NCI-H1694 (cell line): Measurements from ENCODE around the gene PDILT.
"Not testable (repeated sequence)": the region's sequence is repeated elsewhere in the genome, so short reads cannot be mapped to it uniquely, and the experiment has no call there.

Source experiments
- DNase-seq: peaks from one replicate; lab custom pipeline; 2025; lab: John Stamatoyannopoulos, UW

The PDILT gene, protein sequence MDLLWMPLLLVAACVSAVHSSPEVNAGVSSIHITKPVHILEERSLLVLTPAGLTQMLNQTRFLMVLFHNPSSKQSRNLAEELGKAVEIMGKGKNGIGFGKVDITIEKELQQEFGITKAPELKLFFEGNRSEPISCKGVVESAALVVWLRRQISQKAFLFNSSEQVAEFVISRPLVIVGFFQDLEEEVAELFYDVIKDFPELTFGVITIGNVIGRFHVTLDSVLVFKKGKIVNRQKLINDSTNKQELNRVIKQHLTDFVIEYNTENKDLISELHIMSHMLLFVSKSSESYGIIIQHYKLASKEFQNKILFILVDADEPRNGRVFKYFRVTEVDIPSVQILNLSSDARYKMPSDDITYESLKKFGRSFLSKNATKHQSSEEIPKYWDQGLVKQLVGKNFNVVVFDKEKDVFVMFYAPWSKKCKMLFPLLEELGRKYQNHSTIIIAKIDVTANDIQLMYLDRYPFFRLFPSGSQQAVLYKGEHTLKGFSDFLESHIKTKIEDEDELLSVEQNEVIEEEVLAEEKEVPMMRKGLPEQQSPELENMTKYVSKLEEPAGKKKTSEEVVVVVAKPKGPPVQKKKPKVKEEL

DNA sequence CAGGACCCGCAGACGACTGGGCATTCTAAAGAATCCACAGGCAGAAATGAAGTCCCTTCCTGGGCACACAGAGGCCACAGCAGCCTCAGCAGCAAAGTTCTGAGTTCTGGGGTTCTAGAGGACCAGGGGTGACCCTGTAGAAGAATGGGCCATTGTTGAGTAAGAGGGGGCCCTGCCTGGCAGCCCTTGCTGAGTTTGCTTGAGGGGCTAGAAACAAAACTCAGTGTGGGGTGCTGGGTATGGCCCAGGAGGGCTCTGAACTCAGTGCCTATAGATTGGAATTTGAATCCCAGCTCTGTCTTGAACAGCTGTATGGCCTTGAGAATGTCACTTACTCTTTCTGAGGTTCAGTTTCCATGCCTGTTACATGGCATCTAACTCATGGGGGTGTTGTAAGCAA lies at the start of gene PDILT:
TSS of gene PDILT (minus strand) at position 101 of the 400 bp plus-strand sequence. CDS start 5,437 bp downstream, outside the sequence.
- DNase-seq, result no peak

- not testable (repeated sequence) for DNase-seq
Measured at GRCh38 chr16:20453633-20454032, 49.1 kb upstream of the PDILT start.

DNA sequence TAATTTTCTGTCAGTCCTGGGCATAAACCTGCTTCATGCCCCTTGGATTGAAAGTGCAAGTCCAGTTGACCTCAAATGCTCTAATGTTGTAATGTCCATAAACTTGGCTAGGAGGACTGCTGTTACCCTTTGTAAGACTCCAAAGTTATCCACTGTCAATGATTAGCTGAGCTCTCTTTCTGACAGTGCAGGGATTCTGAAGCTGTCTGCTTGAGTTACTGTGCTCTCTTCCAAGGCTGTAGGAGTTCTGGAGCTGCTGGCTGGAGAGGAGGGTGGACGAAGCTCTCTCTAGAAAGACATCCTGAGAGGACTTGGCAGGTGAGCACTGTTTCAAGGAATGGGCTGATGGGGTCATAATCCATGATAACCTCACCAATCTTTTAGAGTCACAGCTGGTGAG lies 46.8 kb upstream of the PDILT start, which contains the start of gene ACSM2A:
TSS of gene ACSM2A (plus strand) at position 158 of the 400 bp plus-strand sequence. CDS start 8,594 bp downstream, outside the sequence.
- not testable (repeated sequence) for DNase-seq

GRCh38 chr16:20446652-20447393 lies 42.3 kb upstream of the PDILT start:
- DNase-seq, result not testable (repeated sequence)

DNA sequence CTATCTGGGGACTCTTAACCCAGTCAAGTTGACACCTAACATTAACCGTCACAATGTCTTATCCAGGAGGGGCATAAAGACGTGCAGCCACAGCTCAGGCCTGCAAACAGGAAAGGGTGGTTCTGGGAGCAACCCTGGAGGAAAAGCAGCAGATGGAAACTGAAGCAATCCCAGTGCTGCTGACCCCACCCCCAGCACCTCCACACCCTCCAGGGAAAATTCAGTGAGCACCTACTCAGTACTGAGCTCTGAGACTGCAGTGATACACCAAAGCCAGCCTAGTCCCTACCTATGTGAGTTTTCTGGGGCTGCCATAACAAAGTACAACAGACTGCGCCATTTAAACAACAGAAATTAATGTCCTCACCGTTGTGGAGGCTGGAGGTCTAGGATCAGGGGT lies 37.3 kb upstream of the PDILT start:
- DNase-seq, result not testable (repeated sequence)

DNA sequence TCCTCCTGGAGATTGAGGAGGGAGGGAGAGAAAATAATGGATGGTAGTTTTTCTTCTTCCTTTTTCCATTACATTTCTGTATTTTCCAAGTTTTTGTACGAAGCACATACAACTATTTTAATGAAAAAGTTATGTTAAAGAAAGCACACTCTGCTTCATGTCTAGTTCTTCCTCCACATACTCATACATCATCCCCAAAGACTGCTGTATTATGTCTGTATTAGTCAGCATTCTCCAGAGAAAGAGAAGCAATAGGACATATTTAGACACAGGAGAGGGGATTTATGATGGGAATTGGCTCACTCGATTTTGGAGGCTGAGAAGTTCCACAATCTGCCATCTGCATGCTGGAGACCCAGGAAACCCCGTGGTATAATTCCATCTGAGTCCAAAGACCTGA lies 36.7 kb upstream of the PDILT start:
- no peak for DNase-seq

DNA sequence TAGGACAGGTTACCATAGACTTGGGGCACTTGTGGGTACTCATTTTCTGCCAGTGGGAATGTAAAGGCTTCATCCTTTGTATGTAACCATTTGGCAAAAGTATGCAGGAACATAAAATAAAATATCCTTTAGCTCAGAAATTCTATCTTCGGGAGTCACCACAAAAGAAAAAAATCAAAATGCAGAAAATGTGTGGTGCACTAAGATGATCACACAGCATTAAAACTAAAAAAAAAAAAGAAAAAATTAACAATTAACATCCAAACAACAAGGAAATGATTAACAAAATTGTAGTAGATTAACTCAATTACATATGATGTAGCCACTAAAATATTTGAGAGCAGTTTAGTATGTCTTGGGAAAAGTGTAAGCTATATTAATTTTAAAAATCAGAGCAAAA lies 36.2 kb upstream of the PDILT start:
- not testable (repeated sequence) for DNase-seq

- not testable (repeated sequence) for DNase-seq
Measured at GRCh38 chr16:20439820-20440231, 35.3 kb upstream of the PDILT start.

- not testable (repeated sequence) for DNase-seq
Measured at GRCh38 chr16:20438950-20439349, 34.4 kb upstream of the PDILT start.

GRCh38 chr16:20430948-20431347 lies 26.4 kb upstream of the PDILT start:
- no peak for DNase-seq

GRCh38 chr16:20430480-20430879 lies 25.9 kb upstream of the PDILT start:
- DNase-seq, result not testable (repeated sequence)

DNA sequence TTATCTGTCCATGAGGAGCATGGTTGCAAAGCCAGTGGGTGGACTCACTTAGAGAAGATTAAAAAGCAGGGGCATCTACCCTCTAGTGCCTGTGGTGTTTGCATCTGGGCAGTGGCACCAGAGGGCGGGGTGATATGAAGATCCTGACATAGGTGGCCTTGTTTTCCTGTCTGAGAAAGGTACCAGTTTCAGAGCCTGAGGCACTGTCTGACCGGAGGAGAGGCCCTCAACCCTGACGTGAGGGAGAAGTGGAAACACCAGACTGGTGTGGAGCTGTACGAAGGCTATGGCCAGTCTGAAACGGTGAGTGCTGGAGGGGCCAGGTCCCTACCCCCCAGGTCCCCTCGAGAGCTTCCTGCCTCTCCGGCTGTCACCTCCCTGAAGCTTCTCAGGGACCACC lies 25.0 kb upstream of the PDILT start:
- DNase-seq, result not testable (repeated sequence)

DNA sequence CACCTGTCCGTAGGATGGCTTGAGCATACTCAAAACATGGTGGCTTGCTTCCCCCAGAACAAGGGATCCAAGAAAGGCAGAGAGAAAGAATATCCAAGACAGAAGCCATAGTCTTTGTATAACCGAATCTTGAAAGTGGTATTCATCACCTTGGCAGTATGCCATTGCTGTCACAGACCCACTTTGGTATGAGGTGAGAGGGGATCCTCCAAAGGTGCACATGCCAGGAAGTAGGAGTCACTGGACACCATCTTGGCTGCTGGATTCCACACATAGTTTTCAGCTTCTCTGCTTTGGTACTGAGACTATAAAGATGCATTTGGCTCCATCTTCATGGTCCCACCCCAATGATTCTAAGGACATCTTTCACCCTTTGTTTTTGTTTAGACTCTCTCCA lies 22.9 kb upstream of the PDILT start:
- DNase-seq, result not testable (repeated sequence)

DNA sequence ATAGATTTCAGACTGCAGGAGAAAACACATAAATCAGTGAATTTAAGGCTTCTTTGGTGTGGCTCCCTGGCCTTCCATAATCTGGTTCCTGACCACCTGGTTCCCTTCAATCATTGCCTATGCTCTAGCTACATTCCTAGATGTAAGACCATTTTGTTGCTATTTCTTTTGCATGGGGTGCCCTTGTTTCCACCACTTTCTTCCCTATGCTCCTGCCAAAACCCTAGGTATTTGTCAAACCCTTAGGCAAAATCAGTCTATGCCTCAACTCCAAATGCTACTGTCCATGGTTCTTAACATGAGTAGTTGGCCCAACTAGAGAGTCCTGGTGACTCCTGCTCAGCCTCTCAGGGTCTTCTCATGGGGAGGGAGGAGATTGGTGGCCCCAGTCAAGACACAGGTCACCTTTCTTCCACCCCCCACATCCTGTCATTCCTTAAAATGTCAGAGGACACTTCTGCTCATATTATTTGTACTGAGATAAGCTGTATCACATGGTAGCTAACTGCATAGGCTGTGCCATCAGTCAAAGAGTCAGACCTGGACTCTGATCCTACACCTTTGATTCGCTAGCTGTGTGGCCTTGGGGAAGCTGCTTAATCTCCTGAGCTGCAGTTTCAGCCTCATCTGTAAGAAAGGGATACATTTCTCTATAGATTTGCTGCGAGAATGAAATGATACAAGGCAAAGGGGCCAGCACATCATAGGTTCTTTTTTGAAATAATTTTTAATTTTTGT lies 19.8 kb upstream of the PDILT start:
- DNase-seq, result no peak

DNA sequence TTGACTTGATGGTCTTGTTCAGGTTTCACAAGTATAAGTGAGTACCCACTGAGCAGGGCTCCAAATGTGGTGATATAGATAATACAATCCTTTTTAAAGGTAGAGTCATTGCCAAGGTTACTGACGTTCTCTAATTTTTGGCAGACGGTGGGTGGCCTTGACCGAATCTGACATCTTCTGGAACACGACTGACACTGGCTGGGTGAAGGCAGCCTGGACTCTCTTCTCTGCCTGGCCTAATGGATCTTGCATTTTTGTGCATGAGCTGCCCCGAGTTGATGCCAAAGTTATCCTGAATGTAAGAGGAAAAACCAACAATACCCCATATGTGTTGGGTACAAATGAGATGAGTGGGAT lies 19.2 kb upstream of the PDILT start:
- not testable (repeated sequence) for DNase-seq

- DNase-seq, result not testable (repeated sequence)
Measured at GRCh38 chr16:20421748-20422147, 17.2 kb upstream of the PDILT start.

GRCh38 chr16:20419093-20419492 lies 14.6 kb upstream of the PDILT start:
- DNase-seq, result not testable (repeated sequence)

GRCh38 chr16:20415541-20415940 lies 11.0 kb upstream of the PDILT start:
- DNase-seq, result no peak

GRCh38 chr16:20411055-20411454 lies 6.5 kb upstream of the PDILT start:
- DNase-seq, result no peak

DNA sequence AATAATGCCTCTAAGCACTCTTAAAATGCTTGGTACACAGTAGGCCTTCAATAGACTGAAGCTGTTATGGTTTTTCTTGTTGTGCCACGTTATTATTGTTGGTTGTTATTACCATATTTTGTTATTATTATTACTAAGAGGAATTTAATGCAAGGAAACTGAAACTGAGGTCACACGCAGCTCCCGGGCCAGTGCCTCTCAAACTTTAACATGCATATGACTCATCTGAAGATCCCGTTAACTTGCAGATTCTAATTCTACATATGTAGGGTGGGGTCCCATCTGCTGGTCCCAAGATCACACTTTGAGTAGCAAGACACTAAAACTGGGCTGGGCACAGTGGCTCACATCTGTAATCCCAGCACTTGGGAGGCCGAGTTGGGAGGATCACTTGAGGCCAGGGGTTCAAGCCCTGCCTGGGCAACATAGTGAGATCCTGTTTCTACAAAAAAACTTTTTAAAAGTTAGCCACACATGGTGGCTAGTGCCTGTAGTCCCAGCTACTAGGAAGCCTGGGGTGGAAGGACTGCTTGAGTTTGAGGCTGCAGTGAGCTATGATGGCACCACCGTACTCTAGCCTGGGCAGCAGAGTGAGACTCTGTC lies 5.7 kb upstream of the PDILT start:
- no peak for DNase-seq

DNA sequence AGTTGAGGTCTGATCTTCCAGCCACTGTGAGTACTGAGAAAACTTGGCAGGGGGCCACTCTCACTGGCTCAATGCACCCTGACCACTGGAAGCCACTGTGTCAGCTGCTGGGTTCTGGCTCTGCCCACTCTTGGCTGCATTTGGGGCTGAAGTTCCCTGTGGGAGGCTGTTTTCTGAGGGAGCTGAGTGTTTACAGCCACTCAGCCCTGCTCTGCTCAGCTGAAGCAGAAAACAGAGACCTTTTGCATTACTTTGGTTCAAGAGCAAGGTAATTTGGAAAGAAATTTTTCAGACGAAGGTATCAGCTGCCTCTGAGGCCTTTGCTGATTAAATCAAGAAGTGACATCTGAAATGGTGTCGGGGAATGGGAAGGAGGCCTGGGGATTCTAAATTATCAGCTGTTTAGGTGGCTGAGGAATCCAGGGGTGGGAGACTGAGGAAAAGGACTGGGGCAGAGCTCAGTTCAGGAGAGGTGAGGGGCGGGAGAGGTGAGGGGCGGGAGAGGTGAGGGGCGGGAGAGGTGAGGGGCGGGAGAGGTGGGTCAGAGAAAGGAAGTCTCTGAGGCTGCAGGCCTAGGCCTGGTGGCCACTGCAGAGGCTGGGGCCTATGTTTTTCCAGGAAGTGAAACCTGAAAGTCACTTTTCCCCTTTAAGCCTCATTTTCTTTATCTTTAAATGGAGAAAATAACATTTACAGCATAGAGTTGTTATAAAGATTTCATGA lies 5.0 kb upstream of the PDILT start, which contains the start of gene ACSM5:
TSS of gene ACSM5 (plus strand) at position 137 of the 723 bp plus-strand sequence. CDS start 1,951 bp downstream, outside the sequence.
- DNase-seq, result no peak
